A673 (cell line): ENCODE data around the gene PERM1.

Experiments used
- CTCF ChIP-seq: fragments of 300-800, 200-600 bp; sonication (generic); conservative IDR thresholded peaks from 2 replicates; pipeline ENCODE4 v1.5.1; 2017; ENCODE audit warnings: low read depth, mild to moderate bottlenecking, antibody characterized with exemption, low read length, moderate library complexity, mixed read lengths
- EZH2 ChIP-seq: fragments of 200-600 bp; sonication (generic); IDR thresholded peaks from 2 replicates; pipeline ENCODE4 v1.6.1; 2017; ENCODE audit warnings: borderline replicate concordance, low read depth, mild to moderate bottlenecking, mixed read lengths, antibody characterized with exemption, low read length; ENCODE audit not compliant: poor library complexity, severe bottlenecking

- no peak for TF ChIP-seq CTCF
- no peak for TF ChIP-seq EZH2
These were observed 7.1 kb downstream of the PERM1 start for GRCh38 chr1:974687-975328.
